GM19455 (cell line): ENCODE data around the gene JPT1.
"Not testable (repeated sequence)": the region's sequence is repeated elsewhere in the genome, so short reads cannot be mapped to it uniquely, and the experiment has no call there.

Experiments
- ATAC-seq: cut with Tn5 transposase; IDR thresholded peaks from one replicate; pipeline ENCODE4 v1.9.1; 2021; ENCODE audit not compliant: unreplicated experiment

JPT1 gene

DNA sequence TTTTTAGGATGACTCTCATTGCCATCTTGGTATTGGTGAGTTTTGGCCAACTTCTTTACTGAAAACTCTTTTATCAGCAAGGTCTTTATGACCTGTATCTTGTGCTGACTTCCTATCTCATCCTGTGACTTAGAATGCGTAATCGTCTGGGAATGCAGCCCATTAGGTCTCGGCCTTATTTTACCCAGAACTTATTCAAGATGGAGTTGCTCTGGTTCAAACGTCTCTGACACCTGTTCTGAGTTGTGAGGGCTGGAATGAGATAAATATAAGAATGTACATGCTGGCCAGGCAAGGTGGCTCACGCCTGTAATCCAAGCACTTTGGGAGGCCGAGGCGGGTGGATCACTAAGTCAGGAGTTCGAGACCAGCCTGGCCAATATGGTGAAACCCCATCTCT lies 4.2 kb upstream of the JPT1 start:
- not testable (repeated sequence) for ATAC-seq

- ATAC-seq, result no peak
Measured at GRCh38 chr17:75155191-75155601, 884 bp upstream of the JPT1 start.

DNA sequence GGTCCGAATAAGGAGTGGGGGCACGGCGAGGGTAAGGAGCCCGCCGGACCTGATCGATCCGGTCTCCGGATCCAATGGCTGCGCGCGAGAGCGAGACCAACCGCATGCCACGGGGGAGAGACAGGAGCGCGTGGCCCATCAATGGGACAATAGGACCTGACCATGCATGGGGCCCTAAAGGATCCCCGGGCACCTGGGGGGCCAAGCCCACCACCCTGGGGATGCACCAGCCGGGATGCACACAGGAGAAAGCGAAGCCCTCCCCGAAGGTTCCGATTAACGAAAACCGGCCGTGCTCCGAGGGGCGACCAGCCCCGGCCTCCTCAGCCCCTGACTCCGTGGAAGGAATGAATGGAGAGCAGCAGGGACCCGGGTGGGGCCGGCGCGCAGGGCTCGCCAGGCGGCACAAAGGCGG lies 525 bp downstream of the JPT1 start:
- ATAC-seq, result peak; percentile 16

DNA sequence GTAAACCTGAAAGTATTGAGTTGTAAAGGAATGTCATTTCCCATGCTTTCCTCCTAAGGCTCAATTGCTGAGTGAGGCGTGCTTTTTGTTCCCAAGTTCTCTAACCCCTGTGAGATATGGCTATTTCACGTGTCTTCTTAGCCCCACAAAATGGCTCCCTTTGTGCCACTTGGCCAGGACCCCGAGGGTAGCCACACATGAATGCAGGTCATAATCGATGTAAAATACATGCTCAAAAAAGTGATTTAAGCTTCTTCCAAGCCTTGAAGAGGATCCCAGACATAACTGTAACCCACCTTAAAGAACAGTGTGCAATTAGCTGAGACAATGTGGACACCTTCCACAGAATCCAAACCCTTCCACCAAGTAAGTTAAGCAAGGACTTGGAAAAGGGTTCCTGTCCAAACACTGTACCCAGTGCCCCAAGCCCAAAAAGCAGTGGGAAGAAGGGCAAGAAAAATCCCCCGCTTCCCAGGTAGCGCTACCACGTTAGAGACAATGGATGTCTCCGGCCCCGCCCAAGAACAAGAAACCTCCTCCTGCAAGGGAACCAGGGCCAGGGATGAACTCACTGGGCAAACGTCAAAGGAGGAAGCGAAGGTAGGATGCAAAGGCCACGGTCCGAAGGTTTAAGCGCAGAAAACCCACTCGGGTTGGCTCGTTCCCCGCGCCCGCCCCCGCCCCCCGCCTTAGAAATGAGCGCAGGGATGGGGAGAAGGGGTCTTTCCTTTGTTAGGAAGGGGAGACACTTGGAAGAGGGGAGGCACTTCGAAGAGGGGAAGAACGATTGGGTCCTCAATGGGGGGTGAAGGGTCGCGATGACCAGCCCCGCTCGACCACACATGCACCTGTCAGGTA lies 1.2 kb downstream of the JPT1 start:
- no peak for ATAC-seq

GRCh38 chr17:75152523-75152921 lies 1.8 kb downstream of the JPT1 start:
- ATAC-seq, result no peak

DNA sequence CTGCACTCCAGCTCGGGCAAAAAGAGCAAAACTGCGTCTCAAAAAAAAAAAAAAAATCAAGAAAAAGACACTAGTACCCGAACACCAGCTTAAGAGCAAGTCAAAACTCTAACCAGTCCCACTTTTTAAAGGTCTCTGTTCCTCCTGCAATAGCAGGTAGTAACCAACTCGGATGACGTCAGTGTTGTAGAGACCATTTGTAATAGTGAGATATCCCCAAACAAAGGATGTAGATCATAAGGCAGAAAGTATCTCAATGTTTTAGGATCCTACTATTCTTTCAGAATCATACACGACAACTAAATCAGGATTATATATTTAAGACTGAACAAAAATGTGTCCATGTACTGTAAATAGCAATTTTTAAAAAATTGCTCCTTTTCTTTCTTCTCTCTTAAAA lies 2.4 kb downstream of the JPT1 start:
- ATAC-seq, result no peak

DNA sequence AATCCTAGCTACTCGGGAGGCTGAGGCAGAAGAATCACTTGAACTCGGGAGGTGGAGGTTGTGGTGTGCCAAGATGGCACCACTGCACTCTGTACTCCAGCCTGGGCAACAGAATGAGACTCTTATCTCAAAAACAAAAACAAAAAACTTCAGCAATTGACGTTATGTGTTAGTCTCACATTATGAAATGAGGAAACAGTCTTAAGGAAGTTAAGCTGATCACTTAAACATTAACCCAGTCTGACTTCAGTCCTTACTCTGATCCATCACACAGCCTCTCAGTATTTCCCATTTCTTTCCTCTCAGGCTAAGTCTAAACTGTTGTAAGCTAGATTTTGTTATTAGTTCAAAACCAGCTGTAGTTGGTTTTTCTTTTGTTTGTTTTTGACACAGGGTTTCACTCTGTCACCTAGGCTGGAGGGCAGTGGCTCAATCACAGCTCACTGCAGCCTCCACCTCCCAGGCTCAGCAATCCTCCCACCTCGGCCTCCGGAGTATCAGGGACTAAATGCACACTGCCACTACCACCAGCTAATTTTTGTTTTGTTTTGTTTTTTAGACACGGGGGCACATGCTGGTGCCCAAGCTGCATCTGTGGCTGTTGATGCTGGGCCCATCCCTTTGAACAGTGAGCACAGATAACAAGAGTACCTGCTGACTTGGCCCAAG lies 6.3 kb downstream of the JPT1 start:
- no peak for ATAC-seq

DNA sequence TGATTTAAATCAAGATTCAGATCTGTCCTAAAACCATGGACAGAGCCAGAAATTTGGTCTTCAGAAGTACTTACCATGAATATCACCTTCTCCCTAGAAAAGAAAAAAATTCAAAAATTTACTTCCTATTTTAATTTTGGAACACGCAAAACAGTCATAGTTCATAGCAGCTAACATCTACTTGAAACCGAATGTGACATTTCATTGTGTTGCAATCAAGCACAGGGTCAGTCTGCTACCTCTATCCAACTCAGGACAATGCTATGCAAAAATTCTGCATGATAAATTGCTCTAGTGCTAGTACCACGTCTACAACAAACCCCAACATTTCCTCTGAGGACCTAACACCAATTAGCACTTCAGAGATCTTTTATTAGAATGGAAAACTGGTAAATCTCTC lies 7.7 kb downstream of the JPT1 start:
- ATAC-seq, result no peak

DNA sequence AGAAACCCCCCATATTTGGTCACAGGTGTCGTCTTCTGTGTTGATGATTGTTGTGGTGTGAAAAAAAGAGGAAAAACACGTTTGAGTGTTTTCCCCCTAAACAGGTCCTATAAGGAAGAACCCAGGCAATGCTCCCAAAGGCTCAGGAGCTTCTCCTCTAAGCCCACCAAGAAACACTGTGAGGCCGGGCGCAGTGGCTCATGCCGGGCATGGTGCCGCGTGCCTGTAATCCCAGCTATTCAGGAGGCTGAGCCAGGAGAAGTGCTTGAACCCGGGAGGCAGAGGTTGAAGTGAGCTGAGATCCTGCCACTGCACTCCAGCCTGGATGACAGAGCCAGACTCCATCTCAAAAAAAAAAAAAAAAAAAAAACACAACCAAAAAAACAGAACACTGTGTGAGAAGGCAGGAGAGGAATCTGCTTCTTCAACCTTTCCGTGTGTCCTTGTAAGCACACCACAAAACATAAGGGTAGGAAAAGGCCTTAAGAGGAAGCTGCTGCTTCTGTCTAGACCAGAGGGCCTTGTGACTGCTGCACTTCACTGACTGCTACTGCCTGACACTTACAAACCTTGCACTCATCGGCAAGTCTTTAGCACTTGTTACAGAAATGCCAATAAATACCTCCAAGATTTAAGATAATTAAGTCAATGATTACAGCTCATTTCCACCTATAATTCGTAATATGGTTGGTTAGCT lies 9.3 kb downstream of the JPT1 start:
- no peak for ATAC-seq

DNA sequence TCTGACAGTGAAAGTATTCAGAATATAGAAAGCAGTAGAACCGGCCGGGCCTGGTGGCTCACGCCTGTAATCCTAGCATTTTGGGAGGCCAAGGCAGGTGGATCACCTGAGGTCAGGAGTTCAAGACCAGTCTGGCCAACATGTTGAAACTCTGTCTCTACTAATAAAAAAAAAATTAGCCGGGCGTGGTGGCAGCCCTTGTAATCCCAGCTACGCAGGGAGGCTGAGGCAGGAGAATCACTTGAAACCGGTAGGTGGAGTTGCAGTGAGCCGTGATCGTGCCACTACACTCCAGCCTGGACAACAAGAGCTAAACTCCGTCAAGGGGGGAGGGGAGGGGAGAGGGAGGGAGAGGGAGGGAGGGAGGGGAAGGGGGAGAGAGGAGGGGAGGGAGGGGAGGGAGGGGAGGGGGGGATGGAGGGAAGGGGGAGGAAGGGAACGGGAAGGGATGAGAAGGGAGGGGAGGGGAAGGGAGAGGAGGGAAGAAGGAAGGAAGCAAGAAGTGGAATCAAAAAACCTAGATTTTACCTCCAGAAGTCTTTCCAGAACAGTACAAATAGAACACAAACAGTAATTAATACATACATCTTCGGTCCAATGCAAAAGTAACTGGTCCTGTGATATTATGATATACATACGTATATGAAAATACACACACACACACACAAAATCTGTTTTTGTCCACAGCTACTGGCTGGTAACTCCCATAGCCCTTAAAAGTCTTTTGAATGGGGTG lies 11.9 kb downstream of the JPT1 start:
- no peak for ATAC-seq

- ATAC-seq, result no peak
Measured at GRCh38 chr17:75138519-75138918, 15.8 kb downstream of the JPT1 start.

DNA sequence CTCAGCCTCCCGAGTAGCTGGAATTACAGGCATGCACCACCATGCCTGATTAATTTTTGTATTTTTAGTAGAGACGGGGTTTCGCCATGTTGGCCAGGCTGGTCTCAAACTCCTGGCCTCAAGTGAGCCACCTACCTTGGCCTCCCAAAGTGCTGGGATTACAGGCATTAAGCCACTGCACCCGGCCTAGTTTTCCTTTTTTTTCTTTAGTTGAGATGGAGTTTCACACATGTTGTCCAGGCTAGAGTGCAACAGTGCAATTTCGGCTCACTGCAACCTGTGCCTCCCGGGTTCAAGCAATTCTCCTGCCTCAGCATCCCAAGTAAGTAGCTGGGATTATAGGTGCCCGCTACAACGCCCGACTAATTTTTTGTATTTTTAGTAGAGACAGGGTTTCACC lies 16.6 kb downstream of the JPT1 start:
- not testable (repeated sequence) for ATAC-seq

DNA sequence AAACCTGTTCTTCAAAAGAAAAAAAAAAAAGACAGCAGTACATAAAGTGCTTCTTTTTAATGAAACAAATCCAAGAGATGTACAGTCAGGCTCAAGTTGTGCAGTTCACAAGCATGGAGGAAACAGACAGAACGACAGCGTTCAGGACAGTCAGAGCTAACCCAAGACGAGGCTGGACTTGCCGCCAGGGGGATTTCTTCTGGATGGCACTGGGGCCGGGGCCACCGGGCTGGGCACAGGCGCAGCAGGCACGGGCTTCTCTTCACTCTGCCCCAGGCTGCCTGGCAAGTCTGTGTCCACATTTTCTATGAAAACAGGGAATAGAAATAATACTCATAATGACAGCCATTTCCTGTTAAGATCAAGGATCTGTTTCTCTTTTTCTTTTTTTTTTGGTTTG lies 18.4 kb downstream of the JPT1 start:
- no peak for ATAC-seq

DNA sequence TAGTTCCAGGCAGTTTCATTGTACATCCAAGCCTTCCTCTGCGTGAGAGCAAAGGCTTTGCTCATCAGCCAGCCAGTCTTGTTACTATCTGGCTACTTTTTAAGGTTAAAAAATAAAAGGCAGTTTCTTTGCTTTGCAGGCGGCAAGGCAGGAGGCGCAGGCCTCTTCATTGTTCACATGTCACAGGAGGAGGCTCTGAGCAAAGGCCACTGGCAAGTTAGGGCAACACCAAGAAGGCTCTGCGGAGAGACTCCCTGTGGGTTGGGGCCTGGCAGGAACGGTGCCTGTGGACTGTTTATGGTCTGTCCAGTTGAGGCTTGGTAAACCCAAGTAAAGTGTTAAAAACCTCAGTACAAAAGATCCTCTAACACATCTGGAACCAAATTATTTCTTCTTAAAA lies 18.9 kb downstream of the JPT1 start:
- no peak for ATAC-seq

- not testable (repeated sequence) for ATAC-seq
Measured at GRCh38 chr17:75133607-75134347, 20.5 kb downstream of the JPT1 start.

- ATAC-seq, result no peak
Measured at GRCh38 chr17:75133001-75133400, 21.3 kb downstream of the JPT1 start.

- not testable (repeated sequence) for ATAC-seq
Measured at GRCh38 chr17:75132018-75133000, 22.0 kb downstream of the JPT1 start.

DNA sequence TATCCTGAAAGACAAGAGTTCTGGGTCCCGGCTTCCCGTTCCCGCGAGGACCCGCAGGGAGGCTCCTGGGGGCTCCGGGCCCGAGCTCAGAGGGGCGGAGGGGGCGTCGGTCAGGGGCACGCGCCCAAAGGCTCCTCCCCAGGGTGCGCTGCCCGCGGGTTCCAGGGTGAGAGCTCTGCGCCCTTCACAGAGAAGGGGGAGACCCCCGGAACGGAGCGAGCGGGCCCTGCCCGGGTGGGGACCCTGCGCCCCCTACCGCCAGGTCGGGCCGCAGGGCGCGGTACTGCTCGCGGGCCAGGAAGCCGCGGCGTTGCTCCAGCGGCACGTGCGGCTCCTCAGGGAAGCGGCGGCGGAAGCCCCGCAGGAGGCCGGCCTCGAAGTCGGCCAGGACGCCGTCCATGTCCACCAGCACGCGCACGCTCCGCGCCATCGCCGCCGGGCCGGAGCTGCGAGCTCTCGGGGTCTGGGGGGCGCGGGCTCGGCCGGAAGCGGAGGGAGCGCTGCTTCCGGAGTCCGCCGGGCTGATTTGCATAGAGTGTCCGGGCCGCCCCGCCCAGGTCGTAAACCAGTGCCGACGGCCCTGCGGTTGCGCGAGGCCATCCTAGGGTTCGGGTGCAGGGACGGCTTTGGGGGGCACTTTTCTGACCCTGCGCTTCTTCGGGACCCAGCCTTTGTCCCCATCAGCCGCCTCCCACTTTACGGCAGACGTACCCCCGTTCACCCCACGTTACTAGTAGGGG lies 22.9 kb downstream of the JPT1 start, which contains the start of gene NT5C:
Gene NT5C, minus strand, starts transcription at position 465 of the 740 bp plus-strand sequence. Its CDS starts 35 bp downstream, at position 430.
- peak; percentile 79 for ATAC-seq
